Peyer's patch (tissue), 4 donors: ENCODE results near the gene NOL4L.

Experiments used
- CTCF ChIP-seq, 6 experiments: fragments of 450-650 bp in 4 of 6; fragments of 200-600 bp in 2 of 6; sonication (generic) in 1 of 6; IDR thresholded peaks; one replicate each; pipeline ENCODE4 v1.5.1; 2017 to 2019; ENCODE audit warnings: antibody characterized with exemption in 6 of 6, mild to moderate bottlenecking in 3 of 6, moderate library complexity in 1 of 6
- POLR2A ChIP-seq, 2 donors: fragments of 450-650 bp; IDR thresholded peaks; one replicate each; pipeline ENCODE4 v1.5.1; 2017; ENCODE audit warnings: antibody characterized with exemption in 2 of 2, mild to moderate bottlenecking in 2 of 2, moderate library complexity in 2 of 2

- TF ChIP-seq CTCF (IDR thresholded peaks at IDR 0.05) (no peak), POLR2A (IDR thresholded peaks at IDR 0.05) (no peak)
These were observed 61.4 kb downstream of the NOL4L start for GRCh38 chr20:32523613-32524213.
